Measurements from ENCODE around the gene SPTBN5.

Gene SPTBN5

DNA sequence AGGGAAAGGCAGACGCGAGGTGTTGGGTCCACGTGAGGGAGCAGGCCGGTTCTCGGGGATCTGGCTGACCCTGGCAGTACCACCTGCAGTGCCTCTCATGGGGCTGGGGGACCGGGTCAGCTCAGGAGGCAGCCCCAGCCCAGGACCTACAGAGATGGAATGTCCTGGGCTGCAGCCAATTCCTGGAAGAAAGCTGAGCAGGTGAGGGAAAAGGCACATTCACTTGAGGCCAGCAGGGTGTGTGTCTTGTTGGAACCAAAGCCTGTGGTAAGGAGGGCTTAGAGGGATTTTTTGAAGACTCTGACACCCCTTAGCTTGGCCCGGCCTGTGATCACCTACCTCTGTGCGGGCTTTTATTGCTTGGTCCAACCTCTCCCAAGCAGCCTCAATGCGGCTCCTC, 39.4 kb downstream of the SPTBN5 start:
- H3K4me3 ChIP-seq (ENCODE audit: low read length), result no peak overlapping the region
- DNase-seq (ENCODE audit: low read depth, low spot score), result no peak

DNA sequence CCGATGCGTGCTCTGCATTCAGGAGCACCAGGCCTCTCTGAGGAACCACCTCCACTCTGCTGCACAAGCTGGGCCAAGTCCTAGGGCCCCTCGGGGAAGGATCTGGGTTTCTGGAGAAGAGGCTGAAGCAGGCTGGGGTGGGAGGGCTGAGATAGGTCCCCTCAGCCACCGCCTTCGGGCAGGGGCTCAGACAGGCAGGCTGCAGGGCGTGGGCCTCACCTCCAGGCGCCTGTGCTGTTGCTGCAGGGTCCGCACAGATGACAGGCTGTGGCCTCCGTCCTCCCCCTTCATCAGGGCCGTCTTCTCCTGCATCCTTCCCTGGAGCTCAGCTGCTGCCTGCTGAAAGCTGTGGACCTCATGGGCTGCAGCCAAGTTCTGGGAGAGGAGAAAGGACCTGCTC, 40.0 kb downstream of the SPTBN5 start:
- H3K4me3 ChIP-seq (ENCODE audit: low read length), result no peak overlapping the region
- DNase-seq (ENCODE audit: low read depth, low spot score), result no peak

DNA sequence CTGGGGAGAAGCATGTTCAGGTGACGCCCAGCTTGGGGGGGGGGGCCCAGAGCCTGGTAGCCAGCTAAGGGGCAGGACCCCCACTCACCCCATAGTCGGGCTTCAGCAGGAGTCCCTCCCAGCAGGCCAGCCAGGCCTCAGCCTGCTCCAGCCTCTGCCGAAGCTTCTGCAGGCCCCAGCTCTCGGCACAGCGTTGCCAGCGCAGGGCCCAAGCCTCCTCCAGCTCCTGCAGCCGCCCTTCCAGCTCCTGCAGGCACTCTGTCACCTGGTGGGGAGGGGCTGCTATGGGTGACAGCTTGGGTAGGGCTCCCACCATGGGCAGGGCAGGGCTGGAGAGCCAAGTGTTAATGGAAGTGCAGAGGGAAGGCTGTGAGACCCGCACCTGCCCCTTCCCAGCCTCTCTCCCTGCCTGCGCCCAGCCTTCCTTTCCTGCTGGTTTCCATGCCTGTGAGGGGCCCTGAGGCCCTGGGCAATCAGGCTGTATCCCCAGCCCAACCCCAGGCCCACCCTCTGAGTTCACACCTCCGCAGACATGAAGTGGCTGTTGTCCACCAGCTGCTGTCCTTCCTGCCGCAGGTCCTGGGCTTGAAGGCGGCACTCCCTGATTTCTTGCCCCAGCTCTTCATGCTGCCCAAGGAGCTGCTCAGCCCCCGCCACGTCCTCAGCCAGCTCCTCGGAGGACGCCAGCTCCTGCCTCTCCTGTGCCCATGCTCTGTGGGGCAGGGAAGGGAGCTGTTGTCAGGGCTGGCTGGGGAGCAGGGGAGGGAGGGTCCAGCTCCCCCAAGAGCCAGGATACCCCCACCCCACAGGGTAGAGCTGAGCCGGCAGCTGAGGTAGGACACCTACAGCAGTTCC, 40.9 kb downstream of the SPTBN5 start:
- H3K4me3 ChIP-seq (ENCODE audit: low read length), result no peak overlapping the region
- no peak for DNase-seq (ENCODE audit: low read depth, low spot score)

DNA sequence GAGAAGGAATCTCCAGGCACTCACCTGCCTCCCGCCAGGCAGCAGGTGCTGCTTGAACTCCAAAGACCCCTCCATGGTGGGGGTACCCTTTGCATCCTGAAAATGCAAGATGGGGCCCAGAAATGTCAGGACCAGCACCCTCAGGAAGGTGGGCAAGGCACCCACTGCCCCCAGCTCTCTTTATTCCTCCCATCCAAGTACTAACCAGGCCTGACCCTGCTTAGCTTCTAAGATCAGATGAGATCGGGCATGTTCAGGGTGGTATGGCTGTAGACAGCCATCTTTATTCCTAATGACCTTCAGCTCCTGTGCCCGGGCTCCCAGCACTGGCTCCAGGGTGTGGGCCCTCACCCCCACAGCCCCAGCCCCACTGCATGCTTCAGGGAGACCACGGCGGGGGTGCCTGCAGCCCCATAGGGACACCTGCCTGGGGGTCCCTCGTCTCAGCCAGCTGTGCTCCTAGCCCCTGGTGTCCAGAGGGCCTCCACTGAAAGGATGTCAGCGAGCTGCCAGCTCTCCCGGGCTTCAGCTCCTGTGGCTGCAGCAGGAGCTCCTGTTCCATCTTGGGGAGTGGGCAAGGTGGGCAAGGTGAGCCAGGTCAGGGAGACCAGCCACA, 42.0 kb downstream of the SPTBN5 start:
- no peak for DNase-seq (ENCODE audit: low read depth, low spot score)
- no peak overlapping the region for H3K4me3 ChIP-seq (ENCODE audit: low read length)

DNA sequence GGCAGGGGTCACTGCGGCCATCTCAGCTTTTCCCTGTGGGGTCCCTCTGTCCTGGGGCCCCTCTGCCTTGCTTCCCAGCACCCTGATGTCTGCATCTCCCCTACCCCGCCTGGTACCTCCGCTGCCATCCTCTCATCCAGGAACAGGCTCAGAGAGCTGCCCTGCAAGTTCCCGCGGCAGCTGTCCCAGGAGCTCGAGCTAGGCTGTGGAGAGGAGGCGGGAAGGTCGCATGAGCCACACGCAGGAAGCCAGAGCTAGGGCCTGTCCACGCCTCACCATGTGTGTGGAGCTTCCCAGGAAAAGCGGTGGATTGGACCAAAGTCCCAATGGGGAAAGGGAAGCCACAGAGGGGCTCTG, 42.7 kb downstream of the SPTBN5 start:
- no peak overlapping the region for H3K4me3 ChIP-seq (ENCODE audit: low read length)
- DNase-seq (ENCODE audit: low read depth, low spot score), result no peak

DNA sequence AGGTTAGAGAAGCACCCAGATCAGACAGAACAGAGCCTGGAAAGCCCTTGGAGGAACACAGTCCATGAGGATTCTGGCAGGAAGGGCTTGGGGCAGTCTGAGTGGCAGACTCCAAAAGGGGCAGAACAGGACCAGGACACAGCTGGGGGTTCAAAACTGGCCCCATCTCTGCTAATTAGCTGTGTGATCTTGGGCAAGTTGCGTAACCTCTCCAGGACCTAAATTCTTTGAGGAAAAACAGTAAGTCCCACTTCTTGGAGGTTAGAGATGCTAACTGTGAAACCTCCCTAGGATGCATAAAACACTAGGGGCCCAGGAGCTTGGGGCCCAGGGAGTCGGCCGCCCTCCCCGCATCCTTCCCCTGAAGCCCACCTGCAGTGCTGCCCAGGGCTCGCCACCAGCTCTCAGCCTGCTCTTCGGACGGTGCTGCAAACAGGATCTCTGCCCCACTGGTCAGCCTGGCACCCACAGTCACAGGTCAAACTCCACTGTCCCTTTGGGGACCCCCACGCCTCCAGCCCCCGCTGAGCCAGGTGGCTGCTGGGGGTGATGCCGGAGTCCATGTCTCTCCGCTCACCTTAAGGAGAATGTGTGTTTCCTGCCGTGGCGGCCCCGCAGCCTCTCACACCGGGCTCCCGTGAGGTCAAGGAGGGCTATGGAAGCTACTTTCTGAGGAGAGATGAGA, 43.2 kb downstream of the SPTBN5 start:
- no peak overlapping the region for H3K4me3 ChIP-seq (ENCODE audit: low read length)
- no peak for DNase-seq (ENCODE audit: low read depth, low spot score)

DNA sequence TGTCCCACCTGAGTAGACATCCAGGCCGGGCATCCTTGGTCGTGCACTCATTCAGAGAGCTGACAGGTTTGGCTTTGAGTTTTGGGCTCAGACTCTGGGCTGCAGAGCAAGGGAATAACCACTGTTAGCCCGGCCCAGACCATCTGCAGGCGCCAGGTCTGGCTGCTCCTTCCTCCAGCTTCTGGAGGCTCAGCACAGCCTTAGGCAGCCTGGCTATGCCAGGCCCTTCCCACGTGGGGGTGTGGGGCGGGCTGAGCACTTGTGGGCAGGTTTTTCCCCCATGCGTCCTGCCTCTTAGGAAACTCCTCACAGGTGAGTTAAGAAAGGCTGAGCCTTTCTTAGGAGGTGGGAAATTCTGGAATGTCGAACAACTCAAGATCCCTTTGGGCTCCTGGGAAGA, 44.0 kb downstream of the SPTBN5 start:
- no peak for DNase-seq (ENCODE audit: low read depth, low spot score)
- no peak overlapping the region for H3K4me3 ChIP-seq (ENCODE audit: low read length)

DNA sequence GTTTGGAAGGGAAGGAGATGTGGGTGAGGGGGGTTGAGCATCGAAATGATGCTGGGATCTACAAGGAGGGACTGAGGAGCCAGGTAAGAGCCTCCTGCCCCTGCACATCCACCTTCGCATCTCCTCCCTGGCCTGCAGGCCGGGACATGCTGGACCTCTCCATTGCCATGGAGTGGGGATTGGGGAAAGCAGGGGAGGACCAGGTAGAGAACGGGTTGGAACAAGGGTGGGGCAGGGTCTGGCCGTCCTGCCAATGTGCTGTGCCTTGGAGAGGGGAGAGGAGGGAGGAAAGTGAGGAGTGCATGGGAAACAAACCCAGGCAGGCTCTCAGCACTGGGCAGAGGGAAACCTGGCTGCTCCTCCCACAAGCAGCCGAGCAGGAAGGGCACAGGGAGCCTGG, 44.6 kb downstream of the SPTBN5 start:
- no peak overlapping the region for H3K4me3 ChIP-seq (ENCODE audit: low read length)
- DNase-seq (ENCODE audit: low read depth, low spot score), result no peak

DNA sequence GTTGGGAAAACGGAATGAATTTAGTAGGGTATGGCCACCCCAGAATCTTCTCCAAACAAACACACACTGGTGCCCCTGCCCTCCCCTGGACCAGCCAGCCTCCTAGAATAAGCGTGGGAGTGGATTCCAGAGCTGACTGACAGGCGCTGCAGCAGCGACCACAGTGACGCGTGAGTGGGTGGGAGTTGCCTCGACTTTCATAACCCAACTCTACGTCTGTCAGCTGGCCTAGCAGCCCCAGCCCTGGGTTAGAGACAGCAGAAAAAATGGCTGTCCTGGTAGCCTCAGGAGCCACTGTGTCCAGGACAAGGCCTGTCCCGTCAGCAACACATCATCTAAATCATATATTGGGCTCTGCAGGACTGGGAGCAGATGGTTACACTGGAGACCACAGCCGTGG, 45.2 kb downstream of the SPTBN5 start:
- DNase-seq (ENCODE audit: low read depth, low spot score), result no peak
- H3K4me3 ChIP-seq (ENCODE audit: low read length), result no peak overlapping the region

DNA sequence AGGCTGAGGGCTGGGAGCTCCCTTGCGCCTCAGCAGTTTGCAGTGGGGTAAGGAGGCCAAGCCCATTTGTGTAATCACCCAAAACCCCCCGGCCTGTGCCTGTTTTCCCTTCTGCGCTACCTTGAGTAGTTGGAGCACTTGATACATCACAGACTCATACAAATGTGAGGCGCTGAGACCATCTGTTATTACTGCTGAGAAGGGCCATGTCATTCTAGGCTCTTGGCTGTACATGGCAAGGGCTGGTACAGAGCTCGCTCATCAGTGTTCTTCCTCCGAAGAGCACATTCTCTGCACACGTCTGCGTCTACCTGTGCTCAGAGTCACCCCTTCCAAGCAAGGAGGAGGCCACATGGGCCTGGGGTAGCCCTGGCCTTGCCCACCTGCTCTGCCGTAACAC, 45.9 kb downstream of the SPTBN5 start:
- no peak for DNase-seq (ENCODE audit: low read depth, low spot score)
- H3K4me3 ChIP-seq (ENCODE audit: low read length), result no peak overlapping the region

DNA sequence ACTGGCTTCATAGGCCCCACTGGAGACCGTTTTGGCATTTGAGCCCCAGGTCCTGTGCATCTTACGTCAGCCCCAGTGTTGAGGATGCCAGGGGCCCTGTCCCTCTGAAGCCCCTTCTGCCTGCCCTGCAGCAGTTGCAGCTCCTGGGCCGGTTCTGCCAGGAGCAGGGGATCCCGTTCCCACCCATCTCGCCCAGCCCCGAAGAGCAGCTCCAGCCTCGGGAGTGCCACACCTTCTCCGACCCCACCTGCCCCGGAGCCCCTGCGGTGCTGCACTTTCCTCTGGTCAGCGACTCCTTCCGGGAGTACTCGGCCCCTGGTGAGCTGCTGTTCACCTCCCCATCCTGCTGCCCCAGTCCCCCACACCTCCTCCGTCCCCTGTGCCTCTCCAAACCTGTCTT, 46.6 kb downstream of the SPTBN5 start:
- no peak overlapping the region for H3K4me3 ChIP-seq (ENCODE audit: low read length)
- DNase-seq (ENCODE audit: low read depth, low spot score), result no peak

DNA sequence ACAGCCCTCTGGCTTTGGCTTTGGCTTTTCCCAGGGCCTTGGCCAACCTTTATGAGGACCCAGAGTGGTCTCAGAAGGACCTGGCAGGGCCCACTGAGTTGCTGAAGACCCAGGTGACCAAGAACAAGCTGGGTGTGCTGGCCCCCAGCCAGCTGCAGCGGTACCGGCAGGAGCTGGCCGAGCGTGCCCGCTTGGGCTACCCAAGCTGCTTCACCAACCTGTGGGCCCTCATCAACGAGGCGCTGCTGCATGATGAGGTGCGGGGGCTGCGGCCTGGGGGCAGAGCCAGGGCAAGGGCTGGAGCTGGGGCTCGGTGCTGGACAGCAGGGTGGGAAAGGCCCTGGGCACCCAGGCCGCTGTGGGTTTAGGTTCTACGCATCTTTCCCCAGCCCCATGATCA, 49.0 kb downstream of the SPTBN5 start:
- DNase-seq (ENCODE audit: low read depth, low spot score), result no peak

DNA sequence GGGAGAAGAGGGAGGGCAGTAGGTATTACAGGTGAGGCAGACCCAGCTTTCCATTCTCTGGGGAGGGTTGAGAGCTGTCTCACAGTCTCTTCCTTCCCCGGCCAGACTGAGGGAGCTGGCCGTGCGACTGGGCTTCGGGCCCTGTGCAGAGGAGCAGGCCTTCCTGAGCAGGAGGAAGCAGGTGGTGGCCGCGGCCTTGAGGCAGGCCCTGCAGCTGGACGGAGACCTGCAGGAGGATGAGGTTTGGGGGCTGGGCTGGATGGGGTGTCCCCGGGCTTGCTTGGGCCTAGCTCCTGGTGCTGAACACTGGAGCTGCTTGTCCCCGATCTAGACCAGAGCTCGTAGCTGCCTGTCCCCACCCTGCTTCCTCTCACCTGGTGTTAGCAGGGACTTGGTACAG, 50.3 kb downstream of the SPTBN5 start:
- H3K4me3 ChIP-seq (ENCODE audit: low read length), result no peak overlapping the region
- DNase-seq (ENCODE audit: low read depth, low spot score), result no peak

More for the DNA sequence above, 49.0 kb downstream of the SPTBN5 start:
- H3K4me3 ChIP-seq (ENCODE audit: low read length), result no peak overlapping the region

DNA sequence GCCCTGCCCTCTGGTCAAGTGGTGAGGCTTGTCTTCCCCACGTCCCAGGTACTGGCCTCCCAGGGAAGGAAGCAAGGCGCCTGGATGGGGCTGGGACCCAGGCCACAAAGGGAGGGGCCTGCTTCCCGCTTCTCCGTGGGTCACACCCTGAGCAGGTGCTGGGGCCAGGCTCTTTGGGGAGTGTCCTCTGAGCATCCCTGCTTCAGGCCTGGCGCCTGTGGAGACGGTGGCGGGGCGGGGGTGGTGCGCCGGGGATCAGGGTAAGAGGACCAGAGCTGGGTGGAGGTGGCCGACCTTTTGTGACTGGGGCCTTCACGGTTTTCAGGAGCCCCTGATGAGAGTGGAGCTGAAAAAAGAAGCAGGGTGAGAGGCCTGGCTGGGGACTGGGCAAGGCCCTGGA, 51.6 kb downstream of the SPTBN5 start:
- H3K4me3 ChIP-seq (ENCODE audit: low read length), result no peak overlapping the region
- DNase-seq (ENCODE audit: low read depth, low spot score), result no peak

DNA sequence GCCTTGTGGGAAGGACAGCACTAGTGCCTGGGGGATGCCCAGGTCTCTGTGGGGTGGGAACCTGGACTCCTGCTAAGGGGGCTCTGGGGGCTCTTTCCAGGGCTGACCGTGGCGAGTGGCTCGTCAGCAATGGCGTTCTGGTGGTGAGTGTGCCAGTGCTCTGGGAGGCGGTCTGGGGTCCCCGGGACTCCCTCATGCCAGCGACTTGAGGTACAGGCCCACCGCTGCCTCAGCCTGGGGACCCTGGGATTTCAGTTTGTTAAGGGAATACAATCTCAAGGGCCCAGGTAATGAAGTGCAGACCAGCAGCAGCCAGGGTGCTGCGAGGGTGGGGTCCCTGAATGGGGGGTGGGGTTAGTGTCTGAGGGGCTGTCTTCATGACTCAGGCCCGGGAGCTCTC, 52.7 kb downstream of the SPTBN5 start:
- H3K4me3 ChIP-seq (ENCODE audit: low read length), result no peak overlapping the region
- no peak for DNase-seq (ENCODE audit: low read depth, low spot score)

DNA sequence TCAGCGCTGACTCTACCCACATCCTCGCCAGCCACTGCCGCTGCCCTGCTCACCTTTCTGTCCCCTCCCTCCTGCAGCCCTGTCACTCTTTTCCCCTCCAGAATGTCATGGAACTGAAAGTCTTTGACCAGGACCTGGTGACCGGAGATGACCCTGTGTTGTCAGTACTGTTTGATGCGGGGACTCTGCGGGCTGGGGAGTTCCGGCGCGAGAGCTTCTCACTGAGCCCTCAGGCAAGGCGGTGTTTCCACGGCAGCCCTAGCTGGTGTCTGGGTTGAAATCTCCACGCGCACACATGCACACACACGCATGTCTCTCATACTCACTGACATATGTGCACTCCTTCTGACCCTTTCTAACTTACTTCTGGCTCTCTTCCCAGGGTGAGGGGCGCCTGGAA, 53.2 kb downstream of the SPTBN5 start:
- DNase-seq (ENCODE audit: low read depth, low spot score), result no peak
- H3K4me3 ChIP-seq (ENCODE audit: low read length), result no peak overlapping the region

DNA sequence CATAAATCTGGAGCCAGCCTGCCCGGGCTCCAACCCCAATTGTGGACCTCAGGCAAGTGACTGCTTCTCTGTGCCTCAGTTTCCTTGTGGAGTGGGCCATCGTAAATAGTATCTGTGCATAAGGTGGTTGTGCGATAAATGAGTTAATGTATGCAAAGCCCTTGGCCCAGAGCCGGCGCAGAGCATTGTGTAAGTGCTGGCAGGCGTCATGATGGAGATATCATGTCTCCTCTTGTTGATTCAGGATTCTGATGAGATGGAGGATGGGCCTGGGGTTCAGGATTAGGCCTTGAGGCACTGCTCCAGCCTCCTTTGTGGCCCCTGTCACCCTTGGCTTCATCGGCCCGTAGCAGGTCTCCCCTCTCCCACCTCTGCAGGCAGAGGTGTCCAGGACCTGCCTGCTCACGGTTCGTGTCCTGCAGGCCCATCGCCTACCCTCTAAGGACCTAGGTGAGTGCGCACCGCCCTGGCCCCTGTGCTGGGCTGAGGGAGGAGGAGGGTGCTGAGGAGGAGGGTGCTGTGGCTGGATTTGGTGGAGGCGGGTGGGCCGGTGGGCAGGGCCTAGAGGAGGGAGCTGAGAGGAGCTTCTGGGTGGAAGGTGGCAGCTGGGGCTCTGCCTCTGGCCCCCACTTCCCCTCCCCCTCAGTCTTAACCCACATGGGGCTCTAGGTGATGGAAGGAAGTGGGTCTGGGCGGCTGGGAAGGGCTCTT, 53.9 kb downstream of the SPTBN5 start:
- H3K4me3 ChIP-seq (ENCODE audit: low read length), result no peak overlapping the region
- DNase-seq (ENCODE audit: low read depth, low spot score), result no peak

DNA sequence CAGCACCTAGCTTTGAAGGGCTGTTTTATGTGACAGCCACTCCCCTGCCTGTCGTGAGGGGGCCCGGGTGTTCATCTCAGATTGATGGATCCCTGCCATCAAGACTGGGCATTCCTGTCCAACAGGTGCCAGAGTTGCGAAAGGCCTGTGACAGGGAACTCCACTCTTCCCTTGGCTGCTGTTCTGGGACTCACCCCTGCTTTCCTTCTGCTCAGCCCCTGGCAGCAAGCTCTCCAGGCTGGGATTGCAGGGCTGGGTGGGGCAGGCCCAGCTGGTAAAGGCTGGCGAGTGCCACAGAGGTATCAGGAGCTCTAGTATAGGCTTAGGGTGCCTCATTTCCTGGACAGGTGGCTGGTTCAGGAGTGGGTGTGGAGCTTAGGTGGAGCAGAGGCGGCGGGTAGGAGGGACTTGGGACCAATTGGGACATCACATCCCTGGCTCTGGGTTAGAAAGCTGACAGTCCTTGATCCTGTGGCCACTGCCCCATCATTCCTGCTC, 55.4 kb downstream of the SPTBN5 start, which contains the start of gene PLA2G4B:
PLA2G4B (plus strand) TSS at position 448 of the 498 bp plus-strand sequence. CDS start 67 bp downstream, outside the sequence.
- no peak within 1 kb of the TSS for H3K4me3 ChIP-seq (ENCODE audit: low read length)

DNA sequence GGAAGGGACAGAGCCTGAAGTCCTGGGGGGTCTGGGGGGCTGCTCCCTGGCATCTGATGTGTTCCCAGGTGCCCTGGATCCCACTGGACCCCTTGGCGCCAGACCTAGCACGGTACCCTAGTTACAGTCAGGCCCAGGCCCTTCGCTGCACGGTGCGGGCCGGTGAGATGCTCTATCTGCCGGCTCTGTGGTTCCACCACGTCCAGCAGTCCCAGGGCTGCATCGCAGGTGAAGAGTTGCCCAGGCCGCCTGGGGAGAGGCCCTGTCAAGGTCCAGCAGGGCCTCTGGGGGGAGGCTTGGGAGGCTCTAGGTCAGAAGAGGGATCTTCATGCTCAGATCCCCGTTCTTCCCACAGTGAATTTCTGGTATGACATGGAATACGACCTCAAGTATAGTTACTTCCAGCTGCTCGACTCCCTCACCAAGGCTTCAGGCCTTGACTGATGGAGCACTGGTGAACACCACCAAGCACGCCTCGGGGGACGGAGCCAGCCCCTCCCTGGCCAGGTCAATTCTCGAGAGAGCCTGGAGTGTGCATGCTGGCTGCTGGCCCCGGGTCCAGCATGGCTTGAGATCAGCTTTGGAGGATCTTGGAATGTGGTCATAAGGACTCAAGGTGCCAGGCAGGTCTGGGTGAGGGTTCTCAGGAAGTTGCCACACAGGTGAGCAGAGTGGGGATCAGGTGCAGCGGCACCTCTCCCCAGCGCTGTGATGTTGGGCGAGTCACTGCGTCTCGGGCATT, 57.0 kb downstream of the SPTBN5 start:
- DNase-seq (ENCODE audit: low read depth, low spot score), result no peak
- H3K4me3 ChIP-seq (ENCODE audit: low read length), result no peak overlapping the region

More for the DNA sequence above, 55.4 kb downstream of the SPTBN5 start, which contains the start of gene PLA2G4B:
- no peak for DNase-seq (ENCODE audit: low read depth, low spot score)

All from Jurkat, Clone E6-1 (cell line).